GM18505 (cell line): Measurements from ENCODE around the gene ARL6IP5.

ENCODE experiments used
- ATAC-seq: cut with Tn5 transposase; IDR thresholded peaks from one replicate; pipeline ENCODE4 v1.9.1; 2021; ENCODE audit not compliant: unreplicated experiment
- POLR2A ChIP-seq: IDR thresholded peaks from 4 replicates; pipeline ENCODE4 v1.6.1; 2011; ENCODE audit warnings: borderline replicate concordance; ENCODE audit not compliant: insufficient read depth, insufficient read length; ENCODE audit errors: extremely low read depth

Gene ARL6IP5

GRCh38 chr3:69079269-69080159, 5.2 kb upstream of the ARL6IP5 start:
- TF ChIP-seq POLR2A: no peak
- ATAC-seq: no peak

GRCh38 chr3:69080233-69080920, 4.4 kb upstream of the ARL6IP5 start, which contains the start of gene UBA3:
TSS of gene UBA3 (minus strand) at chr3:69080365. CDS start at chr3:69080353, 12 bp downstream.
- ATAC-seq: peak; percentile 48
- TF ChIP-seq POLR2A: peak; percentile 85

- ATAC-seq: no peak
Observed at GRCh38 chr3:69081583-69082262, 3.0 kb upstream of the ARL6IP5 start.

DNA sequence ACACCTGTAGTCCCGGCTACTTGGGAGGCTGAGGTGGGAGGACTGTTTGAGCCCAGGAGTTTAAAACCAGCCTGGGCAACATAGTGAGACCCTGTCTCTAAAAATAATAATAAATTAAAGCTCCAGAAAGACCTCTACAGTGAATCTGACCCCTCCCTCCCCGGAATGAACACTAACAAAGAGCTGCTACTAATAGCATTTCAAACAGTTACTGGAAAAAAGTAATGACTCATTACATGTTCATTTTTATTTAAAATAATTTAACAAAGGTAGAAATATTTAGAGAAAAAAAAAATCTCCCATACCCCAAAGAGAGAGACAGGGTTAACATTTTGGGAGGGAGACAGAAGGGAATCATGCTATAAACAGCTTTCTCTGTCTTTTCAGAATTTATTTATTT, 2.4 kb upstream of the ARL6IP5 start:
- no peak for ATAC-seq

More at GRCh38 chr3:69081583-69082262, 3.0 kb upstream of the ARL6IP5 start:
- no peak for TF ChIP-seq POLR2A

GRCh38 chr3:69082805-69083204, 1.9 kb upstream of the ARL6IP5 start:
- TF ChIP-seq POLR2A: peak; percentile 42
- peak; percentile 51 for ATAC-seq

More for the DNA sequence above, 2.4 kb upstream of the ARL6IP5 start:
- no peak for TF ChIP-seq POLR2A

GRCh38 chr3:69085168-69085832, 563 bp downstream of the ARL6IP5 start:
- TF ChIP-seq POLR2A: no peak
- ATAC-seq: no peak

DNA sequence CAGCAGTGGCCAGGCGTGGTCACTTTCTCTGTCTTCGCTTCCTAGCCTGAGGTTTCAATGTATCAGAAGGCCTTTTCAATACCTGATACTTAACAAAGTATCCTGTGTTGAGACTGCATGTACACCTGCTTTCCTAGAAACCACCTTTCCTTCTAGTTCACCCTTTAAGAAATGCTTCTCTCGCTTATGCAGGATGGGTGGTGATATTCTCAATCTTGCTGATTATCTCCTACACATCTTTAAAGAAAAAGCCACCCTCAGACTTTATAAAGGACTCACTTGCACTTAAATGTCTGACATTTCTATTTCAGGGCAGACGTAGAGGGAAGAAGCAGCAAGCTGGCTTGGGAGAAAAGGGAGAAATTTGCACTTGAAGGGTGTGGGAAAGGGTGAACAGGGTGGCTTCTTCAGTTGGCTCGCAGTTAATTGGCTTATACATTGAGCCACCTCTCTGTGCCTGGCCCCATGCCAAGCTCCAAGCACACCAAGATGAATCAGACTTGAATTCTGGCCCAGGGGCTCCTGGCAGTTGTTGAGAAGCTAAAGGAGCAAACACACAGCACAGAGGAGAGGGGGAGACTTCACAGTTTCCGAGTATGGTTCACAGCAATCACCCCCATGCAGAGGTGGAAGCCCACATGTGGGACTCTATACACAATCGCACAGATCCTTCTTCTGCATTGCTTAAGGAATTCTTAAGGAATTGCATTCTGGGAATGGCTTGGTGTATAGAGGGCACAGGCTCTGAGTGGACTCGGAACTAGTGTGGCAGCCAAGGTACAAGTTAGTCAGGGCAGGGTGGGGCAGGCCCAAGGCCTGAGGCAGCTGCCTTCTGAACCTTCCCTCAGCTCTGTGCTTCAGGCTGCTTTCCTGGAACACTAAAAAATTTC, 1.3 kb downstream of the ARL6IP5 start:
- no peak for ATAC-seq
- TF ChIP-seq POLR2A: no peak

GRCh38 chr3:69087030-69087791, 2.5 kb downstream of the ARL6IP5 start:
- no peak for TF ChIP-seq POLR2A

GRCh38 chr3:69088063-69088462, 3.3 kb downstream of the ARL6IP5 start:
- TF ChIP-seq POLR2A: no peak
- ATAC-seq: peak; percentile 18

More at GRCh38 chr3:69087030-69087791, 2.5 kb downstream of the ARL6IP5 start:
- ATAC-seq: no peak

DNA sequence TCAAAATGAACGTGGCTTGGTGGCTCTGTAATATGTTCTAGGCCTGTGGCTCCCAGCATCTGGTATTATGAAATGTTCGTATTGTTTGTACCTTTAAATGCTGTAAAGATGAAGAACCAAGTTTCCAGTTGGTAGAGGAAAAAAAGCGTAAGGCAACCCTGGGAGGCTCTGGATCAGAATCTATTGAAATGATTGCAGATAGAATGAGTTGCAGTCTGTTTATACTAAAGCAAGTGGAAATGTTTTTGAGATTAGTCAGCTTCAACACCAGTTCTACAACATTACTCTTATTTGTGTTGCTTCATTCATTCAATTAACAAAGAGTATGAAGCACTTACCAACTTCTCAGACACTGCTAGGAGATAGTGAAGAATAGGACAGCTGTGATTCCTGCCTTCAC, 5.3 kb downstream of the ARL6IP5 start:
- no peak for ATAC-seq
- TF ChIP-seq POLR2A: no peak

DNA sequence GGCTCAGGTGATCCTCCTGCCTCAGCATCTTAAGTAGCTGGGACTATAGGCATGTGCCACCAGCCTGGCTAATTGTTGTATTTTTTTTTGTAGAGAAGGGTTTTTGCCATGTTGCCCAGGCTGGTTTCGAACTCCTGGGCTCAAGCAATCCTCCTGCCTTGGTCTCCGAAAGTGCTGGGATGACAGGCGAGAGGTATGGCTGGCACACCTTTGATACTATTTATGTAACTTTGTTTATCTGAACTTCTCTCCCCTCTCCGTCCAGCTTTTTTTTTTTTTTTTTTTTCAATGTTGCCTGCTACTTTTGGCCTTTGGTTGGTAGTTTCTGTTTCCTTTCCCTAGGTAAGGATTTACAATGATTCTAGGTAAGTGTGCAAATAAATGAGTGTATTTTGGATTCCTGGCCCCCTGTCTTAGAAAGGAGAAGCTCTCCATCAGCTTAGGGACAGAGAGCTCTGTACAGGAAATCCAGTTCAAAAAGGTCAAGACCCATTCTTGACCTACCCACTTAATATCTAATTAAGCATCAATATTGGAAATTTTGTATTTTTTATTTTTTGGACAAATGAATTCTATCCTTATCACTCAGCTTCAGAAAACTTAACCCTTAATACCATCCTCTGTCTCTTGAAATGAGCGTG, 6.8 kb downstream of the ARL6IP5 start:
- ATAC-seq: no peak

GRCh38 chr3:69092030-69092516, 7.3 kb downstream of the ARL6IP5 start:
- TF ChIP-seq POLR2A: no peak
- peak; percentile 76 for ATAC-seq

More for the DNA sequence above, 6.8 kb downstream of the ARL6IP5 start:
- no peak for TF ChIP-seq POLR2A
